Heart right ventricle (tissue), 16 donors: ENCODE measurements around the gene COX17. TPM values are rescaled to one million over a fixed set of nuclear protein-coding genes. Genes with fewer than 3 reads are reported as not detected.
A peak's percentile ranks its signal among the peaks of the same experiment; 100 is the strongest.

ENCODE experiments used
- ATAC-seq, 8 donors: fragments of 200-7000 bp; cut with Tn5 transposase; one replicate each; pipeline ENCODE4 v1.9.1; 2020; ENCODE audit warnings: mild to moderate bottlenecking in 8 of 8, moderate library complexity in 8 of 8, moderate number of reproducible peaks in 1 of 8
- DNase-seq, 2 donors: peaks; one replicate each; pipeline ENCODE4 v3.0.0-alpha.2; 2020
- H3K27ac ChIP-seq, 10 donors: fragments of 200-600 bp; sonication (generic) in 2 of 10; one replicate each; pipeline versions ENCODE4 v1.5.0 to v1.8.0; 2020 to 2022; ENCODE audit warnings: mild to moderate bottlenecking in 3 of 10
- H3K27me3 ChIP-seq, 7 donors: fragments of 200-600 bp; one replicate each; pipeline ENCODE4 v1.8.0; 2021 to 2022; ENCODE audit warnings: mild to moderate bottlenecking in 2 of 7
- H3K36me3 ChIP-seq, 9 donors: fragments of 200-600 bp; sonication (generic) in 1 of 9; one replicate each; pipeline versions ENCODE4 v1.5.0 to v1.8.0; 2020 to 2022; ENCODE audit warnings: mild to moderate bottlenecking in 2 of 9
- H3K4me1 ChIP-seq, 9 donors: fragments of 200-600 bp; sonication (generic) in 1 of 9; one replicate each; pipeline versions ENCODE4 v1.5.0 to v1.8.0; 2020 to 2022; ENCODE audit warnings: mild to moderate bottlenecking in 4 of 9
- H3K4me3 ChIP-seq, 10 donors: fragments of 200-600 bp; sonication (generic) in 2 of 10; one replicate each; pipeline versions ENCODE4 v1.5.0 to v1.8.0; 2020 to 2022; ENCODE audit warnings: mild to moderate bottlenecking in 7 of 10, moderate library complexity in 2 of 10
- H3K9me3 ChIP-seq, 11 donors: fragments of 200-600 bp in 10 of 11; sonication (generic) in 2 of 11; one replicate each; pipeline versions ENCODE4 v1.5.0 to v1.8.0; 2013 to 2022; ENCODE audit warnings: mild to moderate bottlenecking in 2 of 11, control low read depth in 1 of 11, moderate library complexity in 1 of 11
- CTCF ChIP-seq, 9 donors: fragments of 200-600 bp; sonication (generic) in 2 of 9; IDR thresholded peaks; one replicate each; pipeline versions ENCODE4 v1.5.0 to v1.8.0; 2021 to 2022; ENCODE audit warnings: antibody characterized with exemption in 9 of 9, mild to moderate bottlenecking in 5 of 9, moderate library complexity in 1 of 9
- WGBS, 2 donors: extraction: QIAGEN DNeasy Blood & Tissue Kit; methylation state at CpG; one replicate each; pipeline ENCODE4 v1.1.7; 2013; ENCODE audit warnings: inconsistent platforms in 1 of 2; 5-methylcytosine and 5-hydroxymethylcytosine counted together
- intact Hi-C, 10 donors: fragments of 100-400 bp; cut with DNase I; formaldehyde crosslinking; loops; one replicate each; pipeline versions ENCODE4 v1.11.1 to v1.14.2; 2022
- polyA plus RNA-seq, 2 donors: library from polyadenylated mRNA; stranded (reverse); fragments of 200-250 nt; gene quantifications; one replicate each; pipeline ENCODE4 v1.2.3, GENCODE V29; 2013
- total RNA-seq, 10 donors: library from RNA; stranded (reverse); fragmentation: NEBNext Ultra II Directional in 3 of 10; extraction: Animal tissue kit (Norgen Biotek cat#: 25700) in 3 of 10; gene quantifications; one replicate each; pipeline versions ENCODE4 v1.2.1 to v1.2.4, GENCODE V29; 2021 to 2023
- donor health status: Arrhythmogenic right ventricular cardiomyopathy.
- donor health status: ischemic (EF 13 %, LVEDD 7.1; RV severe dilation, severe dysfunction).
- donor health status: healthy with polysubstance abuse.
- donor health status: DM: no; HTN: yes; CAD: no.
- donor health status: DM: no; HTN: no; CAD: no.
- donor health status: ischemic (EF 25% LVEDD 6.9; RV normal size, moderate dysfunction).
- donor health status: ischemic (EF 25% LVEDD 5.7; RV mildly dilated, moderate dysfunction).
- donor health status: healthy.
- donor health status: DM: yes; HTN: yes; CAD: no.
- donor health status: Ischemic cardiomyopathy.
- donor health status: ischemic (EF 35%, LVEDD 5.7; RV mildly dilated, moderate dysfunction).
- donor health status: nonischemic (EF 11% LVEDD 7.7; RV severe dilation, severe dysfunction).
- donor health status: DM: yes; HTN: yes; CAD: no.
- donor health status: PGD.
- donor health status: ischemic (EF 29% LVEDD 5.4; RV normal size, mild dysfunction).
- donor health status: nonischemic (EF 23%, LVEDD 6.1; RV moderate dilation, normal function).

COX17 gene
- total and polyA plus RNA-seq, 12 donors: 76.2 to 733 (median 110) TPM

- TF ChIP-seq CTCF (IDR thresholded peaks at IDR 0.05): no peak
- Histone ChIP-seq H3K4me1 (peaks cover 3 to 75% (median 59%) of the 10 kb centered on the region in 9 donors), H3K36me3 (no peaks in the 10 kb centered on the region), H3K27me3 (no peaks in the 10 kb centered on the region), H3K27ac (peak overlapping the region in 9 of 10 donors; percentile 5 to 84 (median 69)), H3K9me3 (no peaks in the 10 kb centered on the region), H3K4me3 (no peak overlapping the region)
- intact Hi-C loops: no loop called here
- ATAC-seq: peak in 6 of 8 donors; percentile 22 to 42 (median 38)
- DNase-seq: no peak
- 46 to 53% methylated on average over 1 of the region's 1 CpG for WGBS, 2 donors
Measured at GRCh38 chr3:119628816-119629445, 48.3 kb downstream of the COX17 start.

DNA sequence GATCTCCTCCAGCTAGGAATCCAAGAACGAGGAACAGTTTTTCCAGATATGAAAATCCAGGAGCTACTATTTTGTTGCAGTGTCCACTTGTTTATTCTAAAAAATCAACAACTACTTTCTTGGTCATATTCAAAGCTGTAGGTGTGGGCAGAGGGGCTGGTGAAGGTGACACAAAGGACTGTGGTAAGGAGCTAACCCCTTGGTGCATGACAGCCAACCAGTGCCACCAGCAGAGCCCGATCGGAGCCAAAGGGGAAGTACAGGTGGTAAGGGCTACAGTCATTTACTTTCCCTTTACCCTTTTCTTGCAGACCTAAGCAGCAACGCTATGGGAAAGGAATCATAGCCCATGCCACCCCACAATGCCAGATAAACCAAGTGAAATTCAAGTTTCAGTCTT, 48.8 kb downstream of the COX17 start:
- no peaks in the 10 kb centered on the region for H3K36me3 ChIP-seq
- WGBS, 2 donors: 86 to 87% methylated on average over 4 of the region's 4 CpGs
- no peak overlapping the region for H3K4me3 ChIP-seq
- DNase-seq: no peak
- TF ChIP-seq CTCF (IDR thresholded peaks at IDR 0.05): no peak
- peaks cover 3 to 75% (median 59%) of the 10 kb centered on the region in 9 donors for H3K4me1 ChIP-seq
- no peaks in the 10 kb centered on the region for H3K9me3 ChIP-seq
- no peak for ATAC-seq
- peak overlapping the region in 8 of 10 donors; percentile 23 to 84 (median 64) for H3K27ac ChIP-seq
- intact Hi-C loops: no loop called here
- no peaks in the 10 kb centered on the region for H3K27me3 ChIP-seq

- Histone ChIP-seq H3K27me3 (no peaks in the 10 kb centered on the region), H3K27ac (peak overlapping the region in 7 of 10 donors; percentile 1 to 84 (median 66)), H3K36me3 (no peaks in the 10 kb centered on the region), H3K9me3 (no peaks in the 10 kb centered on the region), H3K4me1 (peaks cover 3 to 70% (median 59%) of the 10 kb centered on the region in 9 donors), H3K4me3 (no peak overlapping the region)
- no peak for DNase-seq
- peak in 4 of 8 donors; percentile 5 to 47 (median 38) for ATAC-seq
- intact Hi-C loops: no loop called here
- WGBS, 2 donors: 64 to 78% methylated on average over 8 of the region's 8 CpGs
- TF ChIP-seq CTCF (IDR thresholded peaks at IDR 0.05): no peak
Measured at GRCh38 chr3:119627461-119627860, 49.7 kb downstream of the COX17 start.

- Histone ChIP-seq H3K27ac (peak overlapping the region in 2 of 10 donors; percentile 5 to 10), H3K36me3 (no peaks in the 10 kb centered on the region), H3K4me1 (peaks cover 3 to 60% (median 48%) of the 10 kb centered on the region in 9 donors), H3K9me3 (no peaks in the 10 kb centered on the region), H3K4me3 (no peak overlapping the region), H3K27me3 (no peaks in the 10 kb centered on the region)
- DNase-seq: no peak
- TF ChIP-seq CTCF (IDR thresholded peaks at IDR 0.05): no peak
- no peak for ATAC-seq
- 94 to 95% methylated on average over 1 of the region's 1 CpG for WGBS, 2 donors
- intact Hi-C loops: no loop called here
Measured at GRCh38 chr3:119626196-119626595, 51.0 kb downstream of the COX17 start.
